Hepatocyte (in vitro differentiated cells): ENCODE data around the gene KDM4C. TPM values are rescaled to one million over a fixed set of nuclear protein-coding genes. Genes with fewer than 3 reads are reported as not detected.

Experiments used
- DNase-seq: peaks from one replicate; pipeline ENCODE4 v3.0.0-alpha.2; 2016; ENCODE audit warnings: low spot score
- H2AFZ ChIP-seq: fragments of 200-600 bp; sonication (generic); 2 replicates; pipeline ENCODE4 v1.6.0; 2016; ENCODE audit warnings: antibody characterized with exemption, mild to moderate bottlenecking
- H3K27ac ChIP-seq: fragments of 200-600 bp; sonication (generic); 2 replicates; pipeline ENCODE4 v1.5.1; 2016; ENCODE audit warnings: mild to moderate bottlenecking
- H3K27me3 ChIP-seq: fragments of 200-600 bp; sonication (generic); 2 replicates; pipeline ENCODE4 v1.6.1; 2016
- H3K36me3 ChIP-seq: fragments of 200-600 bp; sonication (generic); replicated peaks from 2 replicates; pipeline ENCODE4 v1.5.1; 2016; ENCODE audit warnings: low read depth; ENCODE audit not compliant: insufficient read depth
- H3K4me1 ChIP-seq: fragments of 200-600 bp; sonication (generic); 2 replicates; pipeline ENCODE4 v1.5.1; 2016; ENCODE audit warnings: mild to moderate bottlenecking, moderate library complexity; ENCODE audit not compliant: insufficient read depth
- H3K4me2 ChIP-seq: fragments of 200-600 bp; sonication (generic); 2 replicates; pipeline ENCODE4 v1.6.0; 2016
- H3K4me3 ChIP-seq: fragments of 200-600 bp; sonication (generic); 2 replicates; pipeline ENCODE4 v1.5.1; 2016; ENCODE audit warnings: mild to moderate bottlenecking
- H3K79me2 ChIP-seq: fragments of 200-600 bp; sonication (generic); 2 replicates; pipeline ENCODE4 v1.6.0; 2017; ENCODE audit warnings: mild to moderate bottlenecking
- H3K9me2 ChIP-seq: fragments of 200-600 bp; sonication (generic); replicated peaks from 2 replicates; pipeline ENCODE4 v1.6.0; 2017; ENCODE audit warnings: mild to moderate bottlenecking; ENCODE audit not compliant: insufficient read depth
- H3K9me3 ChIP-seq: fragments of 200-600 bp; sonication (generic); 2 replicates; pipeline ENCODE4 v1.5.1; 2016; ENCODE audit warnings: low read depth, mild to moderate bottlenecking
- H4K20me1 ChIP-seq: fragments of 200-600 bp; sonication (generic); 2 replicates; pipeline ENCODE4 v1.6.0; 2016; ENCODE audit warnings: mild to moderate bottlenecking; ENCODE audit not compliant: insufficient read depth, poor library complexity, severe bottlenecking
- CTCF ChIP-seq: fragments of 200-600 bp; sonication (generic); IDR thresholded peaks from 2 replicates; pipeline ENCODE4 v1.5.1; 2016; ENCODE audit warnings: antibody characterized with exemption, mild to moderate bottlenecking; ENCODE audit not compliant: poor library complexity
- EZH2 ChIP-seq: fragments of 200-600 bp; sonication (generic); IDR thresholded peaks from 2 replicates; pipeline ENCODE4 v1.6.1; 2016; ENCODE audit warnings: antibody characterized with exemption, mild to moderate bottlenecking, borderline replicate concordance
- EZH2phosphoT487 ChIP-seq: fragments of 200-600 bp; sonication (generic); IDR thresholded peaks from one replicate; pipeline ENCODE4 v1.6.1; 2018; ENCODE audit warnings: antibody characterized with exemption, mild to moderate bottlenecking, low read depth, moderate library complexity; ENCODE audit not compliant: unreplicated experiment, severe bottlenecking
- WGBS: methylation state at CpG from one replicate; pipeline ENCODE4 v1.1.6; 2016; ENCODE audit warnings: low lambda C conversion rate; ENCODE audit errors: missing lambda C conversion rate; 5-methylcytosine and 5-hydroxymethylcytosine counted together
- polyA plus RNA-seq: library from polyadenylated mRNA; unstranded; fragments of >200 nt; fragmentation: Nextera tagmentation; extraction: Ambion mirVana; gene quantifications from 2 replicates; pipeline ENCODE4 v1.2.1, GENCODE V29; 2016
- total RNA-seq: library from RNA; depleted of rRNA; stranded (reverse); fragments of >200 nt; gene quantifications from 2 replicates; pipeline ENCODE4 v1.2.3, GENCODE V29; 2014

KDM4C gene
- total and polyA plus RNA-seq, 2 experiments from 2014 or later: 16.1 to 28.7 TPM

GRCh38 chr9:7137040-7137439, 379.3 kb downstream of the KDM4C start:
- H3K4me1 ChIP-seq: no peaks in the 10 kb centered on the region
- WGBS: 91% methylated on average over 6 of the region's 6 CpGs
- H3K9me3 ChIP-seq: no peaks in the 10 kb centered on the region
- H3K4me3 ChIP-seq: no peak overlapping the region
- H3K27ac ChIP-seq: no peak overlapping the region
- no peaks in the 10 kb centered on the region for H3K27me3 ChIP-seq
- TF ChIP-seq EZH2phosphoT487 (no peak), EZH2 (no peak), CTCF (no peak)
- no peaks in the 10 kb centered on the region for H3K9me2 ChIP-seq
- H3K36me3 ChIP-seq: no peaks in the 10 kb centered on the region
- H2AFZ ChIP-seq: no peak overlapping the region
- no peak for DNase-seq
- no peaks in the 10 kb centered on the region for H4K20me1 ChIP-seq
- no peak overlapping the region for H3K4me2 ChIP-seq
- H3K79me2 ChIP-seq: no peaks in the 10 kb centered on the region

GRCh38 chr9:7137571-7137970, 379.8 kb downstream of the KDM4C start:
- H4K20me1 ChIP-seq: no peaks in the 10 kb centered on the region
- no peak overlapping the region for H2AFZ ChIP-seq
- H3K27me3 ChIP-seq: no peaks in the 10 kb centered on the region
- no peak overlapping the region for H3K27ac ChIP-seq
- no peak for DNase-seq
- H3K4me3 ChIP-seq: no peak overlapping the region
- no peaks in the 10 kb centered on the region for H3K9me2 ChIP-seq
- no peak overlapping the region for H3K4me2 ChIP-seq
- no peaks in the 10 kb centered on the region for H3K36me3 ChIP-seq
- H3K79me2 ChIP-seq: no peaks in the 10 kb centered on the region
- no peaks in the 10 kb centered on the region for H3K4me1 ChIP-seq
- no peaks in the 10 kb centered on the region for H3K9me3 ChIP-seq
- TF ChIP-seq EZH2 (no peak), EZH2phosphoT487 (no peak), CTCF (no peak)
- WGBS: 77% methylated on average over 5 of the region's 5 CpGs

- H3K36me3 ChIP-seq: no peaks in the 10 kb centered on the region
- DNase-seq: no peak
- no peak overlapping the region for H3K4me3 ChIP-seq
- H3K4me2 ChIP-seq: no peak overlapping the region
- 94% methylated on average over 4 of the region's 4 CpGs for WGBS
- TF ChIP-seq EZH2phosphoT487: no peak
- no peak for TF ChIP-seq CTCF
- no peak for TF ChIP-seq EZH2
- no peaks in the 10 kb centered on the region for H3K4me1 ChIP-seq
- no peak overlapping the region for H3K27ac ChIP-seq
- H3K9me3 ChIP-seq: no peaks in the 10 kb centered on the region
- H3K79me2 ChIP-seq: no peaks in the 10 kb centered on the region
- H3K27me3 ChIP-seq: no peaks in the 10 kb centered on the region
- no peak overlapping the region for H2AFZ ChIP-seq
- H4K20me1 ChIP-seq: no peaks in the 10 kb centered on the region
- no peaks in the 10 kb centered on the region for H3K9me2 ChIP-seq
Observed at GRCh38 chr9:7139886-7140285, 382.1 kb downstream of the KDM4C start.

- Histone ChIP-seq H3K4me3 (no peak overlapping the region), H3K9me2 (no peaks in the 10 kb centered on the region), H3K27me3 (no peaks in the 10 kb centered on the region), H3K4me1 (no peaks in the 10 kb centered on the region), H4K20me1 (no peaks in the 10 kb centered on the region), H3K4me2 (no peak overlapping the region), H3K36me3 (no peaks in the 10 kb centered on the region), H2AFZ (no peak overlapping the region), H3K9me3 (no peaks in the 10 kb centered on the region), H3K79me2 (no peaks in the 10 kb centered on the region), H3K27ac (no peak overlapping the region)
- WGBS: 93% methylated on average over 2 of the region's 2 CpGs
- TF ChIP-seq CTCF (no peak), EZH2 (no peak), EZH2phosphoT487 (no peak)
- no peak for DNase-seq
Observed at GRCh38 chr9:7140401-7140800, 382.6 kb downstream of the KDM4C start.
